Measurements from ENCODE around the gene ACTA1.
A peak's percentile ranks its signal among the peaks of the same experiment; 100 is the strongest.
"Not testable (repeated sequence)": the region's sequence is repeated elsewhere in the genome, so short reads cannot be mapped to it uniquely, and the experiment has no call there.

Gene ACTA1

GRCh38 chr1:229407206-229408026, 26.5 kb downstream of the ACTA1 start:
- DNase-seq = no peak

- DNase-seq = no peak
These were observed 27.1 kb downstream of the ACTA1 start for GRCh38 chr1:229406798-229407197.

GRCh38 chr1:229403573-229403972, 30.3 kb downstream of the ACTA1 start:
- no peak for DNase-seq

- no peak for DNase-seq
These were observed 30.9 kb downstream of the ACTA1 start for GRCh38 chr1:229402993-229403392.

- not testable (repeated sequence) for DNase-seq
These were observed 31.6 kb downstream of the ACTA1 start for GRCh38 chr1:229402329-229402728.

- no peak for DNase-seq
These were observed 36.1 kb downstream of the ACTA1 start for GRCh38 chr1:229397762-229398161.

- DNase-seq = no peak
These were observed 37.2 kb downstream of the ACTA1 start for GRCh38 chr1:229396585-229397206.

- not testable (repeated sequence) for DNase-seq
These were observed 39.4 kb downstream of the ACTA1 start for GRCh38 chr1:229394517-229394916.

- no peak for DNase-seq
These were observed 41.0 kb downstream of the ACTA1 start for GRCh38 chr1:229392936-229393335.

- no peak for DNase-seq
These were observed 43.8 kb downstream of the ACTA1 start for GRCh38 chr1:229390130-229390529.

GRCh38 chr1:229388897-229389580, 44.9 kb downstream of the ACTA1 start:
- DNase-seq = peak in 1 of 5 experiments; percentile 11

GRCh38 chr1:229385853-229386456, 47.9 kb downstream of the ACTA1 start:
- DNase-seq = no peak

GRCh38 chr1:229384822-229385221, 49.1 kb downstream of the ACTA1 start:
- no peak for DNase-seq

GRCh38 chr1:229383961-229384360, 49.9 kb downstream of the ACTA1 start:
- no peak for DNase-seq

- DNase-seq = no peak
These were observed 50.7 kb downstream of the ACTA1 start for GRCh38 chr1:229383188-229383587.
